GM18517 (cell line): ENCODE data around the gene FCHSD1.

Experiments
- ATAC-seq: cut with Tn5 transposase; IDR thresholded peaks from one replicate; pipeline ENCODE4 v1.9.1; 2021; ENCODE audit warnings: mild to moderate bottlenecking, moderate library complexity; ENCODE audit not compliant: unreplicated experiment

Gene FCHSD1

GRCh38 chr5:141674747-141675146, 23.5 kb upstream of the FCHSD1 start:
- ATAC-seq = no peak

DNA sequence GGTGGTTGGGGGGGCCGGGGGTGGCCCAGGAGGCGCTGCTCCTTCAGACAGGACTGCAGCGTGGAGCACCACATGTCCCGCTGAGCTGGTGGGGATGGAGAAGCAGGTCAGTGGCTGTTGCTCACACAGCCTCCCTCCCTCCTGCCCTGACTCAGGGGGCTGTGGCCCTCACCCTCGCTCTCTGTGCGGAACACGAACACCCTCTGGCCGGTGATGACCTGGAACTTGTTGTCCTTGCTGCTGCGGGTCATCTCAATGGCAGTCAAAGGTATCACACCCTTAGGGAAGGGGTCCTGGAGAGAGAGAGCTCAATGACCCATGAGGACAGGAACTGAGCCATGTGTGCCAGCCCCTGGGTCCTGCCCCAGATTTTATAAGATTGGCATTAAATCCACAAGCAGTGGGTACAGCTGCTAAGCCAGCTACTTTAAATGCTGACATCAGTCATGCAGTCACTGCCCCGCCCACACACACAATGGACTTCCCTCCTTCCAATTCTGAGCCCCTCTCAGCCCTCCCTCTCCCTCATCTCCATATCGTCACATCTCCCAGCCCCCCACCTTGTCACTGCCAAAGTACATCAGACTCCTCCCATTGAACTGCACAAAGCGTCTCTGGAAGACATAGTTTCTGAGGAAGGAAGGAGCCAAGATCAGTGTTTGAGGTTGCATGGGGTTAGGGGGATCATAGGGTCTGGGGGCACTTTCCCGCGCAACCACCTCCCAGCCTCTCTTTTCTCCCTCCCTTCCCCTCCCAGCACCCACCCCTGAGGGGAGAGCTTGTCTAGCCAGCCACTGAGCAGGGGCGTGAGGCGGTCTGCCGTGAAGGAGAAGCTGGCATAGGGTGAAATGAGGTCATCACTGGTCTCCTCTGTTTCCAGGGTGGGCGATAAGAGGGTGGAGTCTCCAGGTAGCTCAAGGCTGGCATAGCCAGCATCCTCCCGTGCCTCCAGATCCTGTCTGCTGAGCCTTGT, 21.9 kb upstream of the FCHSD1 start:
- ATAC-seq = no peak

DNA sequence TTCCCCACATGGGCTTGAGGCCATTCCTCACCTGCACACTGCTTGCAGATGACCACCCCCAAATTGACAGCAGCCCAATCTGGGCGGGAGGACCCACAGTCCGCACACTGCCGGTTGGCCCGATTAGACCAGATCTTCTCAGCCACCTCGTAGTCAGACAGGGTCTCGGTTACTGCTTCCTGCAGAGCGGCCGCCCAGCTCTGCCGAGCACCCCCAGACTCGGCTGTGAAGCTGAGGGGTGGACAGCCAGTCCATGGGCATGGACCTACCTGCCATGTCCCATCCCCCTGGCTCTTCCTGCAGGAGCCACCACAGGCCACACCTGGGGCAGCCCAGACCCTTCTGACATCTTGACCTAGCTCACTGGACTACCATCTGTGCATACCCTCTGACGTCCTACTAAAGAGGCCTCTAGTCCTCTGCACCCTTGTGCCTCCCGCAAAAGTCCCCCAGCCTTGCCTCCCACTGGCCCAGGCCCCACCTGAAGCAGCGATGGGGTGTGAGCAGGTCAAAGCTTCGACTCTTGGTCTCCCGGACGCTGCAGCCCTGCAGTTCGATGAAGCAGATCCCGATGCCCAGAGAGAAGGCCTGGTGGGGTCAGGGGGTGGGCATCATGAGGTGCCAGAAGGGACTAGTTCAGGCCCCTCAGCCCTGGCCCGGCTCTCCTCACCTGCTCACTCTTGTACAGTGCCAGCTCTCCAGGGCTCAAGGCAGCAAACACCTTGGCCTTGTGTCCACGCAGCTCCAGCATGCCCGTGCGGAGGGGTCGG, 21.0 kb upstream of the FCHSD1 start:
- ATAC-seq = no peak

DNA sequence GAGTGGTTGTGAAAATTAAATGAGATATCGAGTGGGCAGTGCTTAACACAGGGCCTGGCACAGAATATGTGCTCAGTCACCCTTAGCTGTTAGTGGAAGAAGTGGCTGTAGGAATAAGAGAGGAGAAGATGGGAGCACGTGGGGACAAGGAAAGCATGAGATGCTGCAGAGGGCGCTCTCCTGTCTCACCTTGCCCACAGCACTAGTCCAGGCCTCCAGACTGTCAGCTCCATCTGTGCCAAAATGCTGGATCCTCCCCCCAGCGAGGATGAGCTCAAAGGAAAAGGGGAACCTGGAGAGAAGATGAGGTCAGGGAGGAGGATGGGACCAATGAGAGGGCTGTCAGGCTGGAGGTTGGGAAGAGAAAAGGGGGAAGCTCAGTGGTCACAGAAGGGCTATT, 18.3 kb upstream of the FCHSD1 start:
- no peak for ATAC-seq

DNA sequence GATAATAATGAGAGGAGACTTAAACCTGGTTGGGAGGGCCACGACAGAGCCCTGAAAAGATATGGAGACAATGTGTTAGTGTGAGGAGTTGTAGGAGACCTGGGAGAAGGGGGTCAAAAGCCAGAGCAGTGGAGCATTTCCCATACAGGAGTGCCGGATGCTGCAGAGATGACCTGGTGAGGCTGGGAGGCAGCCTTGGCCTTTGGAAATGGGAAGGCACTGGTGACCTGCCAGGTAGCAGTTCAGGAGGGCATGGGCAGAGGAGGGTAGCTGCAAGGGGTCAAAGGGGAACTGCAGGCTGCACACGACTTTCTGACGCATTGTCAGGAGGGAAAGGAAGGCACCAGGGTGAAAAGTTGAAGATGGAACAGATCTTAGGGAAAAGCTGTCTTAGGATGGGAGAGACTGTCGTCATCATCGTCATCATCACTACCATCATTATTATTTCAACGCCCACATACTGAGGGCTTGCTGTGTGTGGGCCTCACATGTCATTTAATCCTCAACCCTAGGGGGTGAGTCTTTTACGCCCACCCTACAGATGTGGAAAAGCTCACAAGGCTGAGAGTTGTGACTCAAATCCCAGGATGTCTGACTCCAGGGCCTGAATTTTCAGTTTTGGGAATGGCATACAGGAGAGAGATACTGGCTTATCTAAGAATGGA, 17.5 kb upstream of the FCHSD1 start:
- ATAC-seq = no peak

- ATAC-seq = no peak
Observed at GRCh38 chr5:141665995-141666940, 15.1 kb upstream of the FCHSD1 start.

- ATAC-seq = no peak
Observed at GRCh38 chr5:141664733-141665461, 13.7 kb upstream of the FCHSD1 start.

GRCh38 chr5:141663506-141663905, 12.3 kb upstream of the FCHSD1 start:
- ATAC-seq = no peak

- no peak for ATAC-seq
Observed at GRCh38 chr5:141662028-141662427, 10.8 kb upstream of the FCHSD1 start.

GRCh38 chr5:141657937-141658545, 6.8 kb upstream of the FCHSD1 start:
- ATAC-seq = no peak

GRCh38 chr5:141657404-141657803, 6.2 kb upstream of the FCHSD1 start:
- no peak for ATAC-seq

DNA sequence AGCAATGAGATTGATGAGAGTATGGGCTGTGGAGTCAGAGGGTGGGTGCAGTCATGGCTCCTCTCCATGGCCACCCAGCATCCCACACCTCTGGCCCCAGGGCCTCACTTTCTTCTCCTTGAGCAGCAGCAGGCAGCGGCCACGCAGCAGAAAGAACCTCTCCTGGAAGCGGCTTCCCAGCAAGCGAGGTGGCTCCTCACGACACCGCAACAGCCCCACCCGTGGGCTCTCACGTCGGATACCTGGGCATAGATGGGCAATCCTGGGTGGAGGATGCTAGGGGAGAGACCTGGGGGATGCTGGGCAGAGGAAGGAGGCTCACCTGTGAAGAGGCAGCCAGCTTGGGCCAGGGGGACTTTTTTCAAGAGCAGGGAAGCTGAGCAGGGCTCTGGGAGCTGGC, 5.2 kb upstream of the FCHSD1 start:
- ATAC-seq = no peak

DNA sequence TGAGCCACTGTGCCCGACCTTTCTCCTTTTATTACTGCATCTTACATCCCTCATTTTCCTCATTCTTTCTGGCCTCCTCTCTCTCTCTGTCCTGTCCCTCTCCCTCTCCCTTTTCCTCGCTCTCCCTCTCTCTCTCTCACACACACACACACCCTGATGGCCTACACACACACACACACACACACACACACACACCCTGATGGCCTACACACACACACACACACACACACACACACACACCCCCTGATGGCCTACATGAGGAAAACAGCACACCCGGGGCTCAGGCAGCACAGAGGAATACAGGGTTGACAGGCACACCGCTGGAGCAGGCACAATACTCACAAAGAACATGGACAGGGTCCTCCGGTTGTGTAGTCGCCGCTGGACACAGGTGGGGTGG, 3.8 kb upstream of the FCHSD1 start:
- ATAC-seq = no peak

- ATAC-seq = no peak
Observed at GRCh38 chr5:141654298-141654697, 3.1 kb upstream of the FCHSD1 start.

DNA sequence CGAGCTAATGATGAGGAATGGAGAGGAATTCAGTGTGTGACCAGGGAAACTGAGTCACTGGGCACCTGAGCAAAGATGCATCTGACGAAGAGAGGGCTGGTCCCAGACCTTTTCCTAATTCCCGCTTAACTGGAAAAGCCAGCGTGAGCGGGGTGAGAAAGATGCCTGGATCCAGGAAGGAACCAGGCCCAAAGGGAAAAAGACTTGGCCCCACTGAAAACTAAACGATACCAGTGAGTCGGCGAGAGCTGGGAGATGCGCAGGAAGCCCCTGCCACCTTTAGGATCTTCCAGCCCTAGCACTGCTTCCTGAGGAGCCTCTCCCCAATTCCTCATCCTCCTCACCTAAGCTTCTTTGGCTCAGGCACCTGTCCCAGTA, 499 bp upstream of the FCHSD1 start:
- ATAC-seq = no peak

DNA sequence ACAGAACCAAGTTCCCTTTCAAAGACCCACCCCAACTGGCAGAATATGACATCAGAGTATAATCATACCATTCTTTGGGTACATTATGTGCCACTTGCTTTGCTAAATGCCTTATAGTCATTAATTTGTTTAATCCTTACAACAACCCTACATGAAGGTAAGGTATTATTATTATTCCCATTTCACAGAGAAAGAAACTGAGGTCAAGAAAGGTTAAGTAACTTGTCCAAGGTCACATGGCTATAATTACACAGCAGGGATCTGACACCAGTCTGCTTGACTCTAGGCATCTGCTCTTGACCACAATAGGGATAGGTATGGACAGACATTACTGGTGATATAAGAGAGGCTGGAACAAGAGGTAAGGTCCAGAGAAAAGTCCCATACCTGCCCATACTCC, 1.2 kb downstream of the FCHSD1 start:
- no peak for ATAC-seq

DNA sequence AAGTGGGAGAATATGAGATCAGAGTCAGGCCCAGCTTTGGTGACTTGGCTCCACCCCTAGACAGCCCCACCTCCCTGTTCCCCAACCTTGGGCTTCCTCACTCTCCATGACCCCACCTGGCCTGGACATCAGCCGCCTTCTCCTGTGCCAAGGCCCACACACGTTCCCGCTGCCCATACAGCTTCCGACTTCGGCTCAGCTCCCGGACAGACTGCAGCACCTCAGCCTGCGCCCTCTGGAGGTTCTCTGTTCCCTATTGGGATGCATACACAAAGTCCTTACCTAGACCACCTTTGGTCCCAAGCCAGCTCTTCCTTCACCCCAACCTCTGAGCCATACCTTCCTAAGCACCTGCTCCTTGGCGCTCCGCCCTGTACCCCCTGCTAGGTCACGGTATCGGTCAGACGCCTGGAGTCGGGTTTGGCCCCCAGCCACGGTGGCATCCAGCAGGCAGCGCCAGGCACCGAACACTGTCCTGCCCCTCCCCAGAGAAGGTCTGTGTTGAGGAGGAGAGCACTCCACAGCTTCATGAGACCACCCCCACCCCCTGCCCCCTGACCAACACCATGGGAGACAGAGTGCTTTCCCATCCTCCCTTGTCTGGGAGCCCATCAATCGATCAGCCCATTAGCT, 2.0 kb downstream of the FCHSD1 start:
- ATAC-seq = no peak

DNA sequence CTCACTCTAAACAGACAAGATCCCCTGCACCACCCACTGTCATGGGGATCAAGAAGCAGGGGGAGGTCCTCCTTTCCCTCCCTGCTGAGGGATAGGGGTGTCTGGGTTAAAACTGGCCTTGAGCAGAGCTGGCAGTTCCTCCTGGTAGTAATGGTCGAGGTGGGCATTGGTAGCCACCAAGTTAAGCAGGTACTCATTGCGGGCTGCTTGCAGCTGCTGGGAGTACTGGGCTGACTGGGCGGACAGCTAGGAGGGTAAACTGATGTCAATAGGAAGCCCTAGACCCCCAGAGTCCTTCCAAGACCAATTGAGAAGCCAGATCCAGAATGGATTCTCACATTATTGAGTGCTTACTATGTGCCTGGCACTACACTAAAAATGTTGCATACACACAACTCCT, 3.4 kb downstream of the FCHSD1 start:
- ATAC-seq = no peak

GRCh38 chr5:141647242-141647641, 4.0 kb downstream of the FCHSD1 start:
- no peak for ATAC-seq
